A549 (cell line): ENCODE measurements around the gene ZNF319.

Experiments
- RCOR1 ChIP-seq: fragments of 150-350 bp; IDR thresholded peaks from 2 replicates; pipeline ENCODE4 v1.6.1; 2014; ENCODE audit warnings: antibody characterized with exemption, low read length, low read depth
- TF ChIP-seq, protein P1 (sequence below): fragments of >200 bp; sonication (Bioruptor Twin); formaldehyde crosslinking; IDR thresholded peaks from 3 replicates; pipeline ENCODE4 v1.5.1; 2016

DNA sequence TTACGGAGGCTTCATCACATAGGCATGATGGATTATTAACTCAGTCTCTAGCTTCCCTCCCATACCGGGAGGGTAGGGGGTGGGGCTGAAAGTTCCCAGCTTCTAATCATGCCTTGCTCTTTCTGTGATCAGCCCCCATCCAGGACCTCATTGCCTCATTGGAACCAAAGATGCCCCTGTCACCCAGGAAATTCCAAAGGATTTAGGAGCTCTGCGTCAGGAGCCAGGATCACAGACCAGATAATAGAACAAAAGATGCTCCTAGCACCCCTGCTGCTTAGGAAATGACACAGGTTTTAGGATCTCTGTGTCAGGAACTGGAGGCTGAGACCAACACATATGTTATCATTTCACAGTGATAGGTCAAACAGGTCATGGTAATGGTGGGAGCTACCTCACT, 10.4 kb upstream of the ZNF319 start:
- TF ChIP-seq, protein P1, sequence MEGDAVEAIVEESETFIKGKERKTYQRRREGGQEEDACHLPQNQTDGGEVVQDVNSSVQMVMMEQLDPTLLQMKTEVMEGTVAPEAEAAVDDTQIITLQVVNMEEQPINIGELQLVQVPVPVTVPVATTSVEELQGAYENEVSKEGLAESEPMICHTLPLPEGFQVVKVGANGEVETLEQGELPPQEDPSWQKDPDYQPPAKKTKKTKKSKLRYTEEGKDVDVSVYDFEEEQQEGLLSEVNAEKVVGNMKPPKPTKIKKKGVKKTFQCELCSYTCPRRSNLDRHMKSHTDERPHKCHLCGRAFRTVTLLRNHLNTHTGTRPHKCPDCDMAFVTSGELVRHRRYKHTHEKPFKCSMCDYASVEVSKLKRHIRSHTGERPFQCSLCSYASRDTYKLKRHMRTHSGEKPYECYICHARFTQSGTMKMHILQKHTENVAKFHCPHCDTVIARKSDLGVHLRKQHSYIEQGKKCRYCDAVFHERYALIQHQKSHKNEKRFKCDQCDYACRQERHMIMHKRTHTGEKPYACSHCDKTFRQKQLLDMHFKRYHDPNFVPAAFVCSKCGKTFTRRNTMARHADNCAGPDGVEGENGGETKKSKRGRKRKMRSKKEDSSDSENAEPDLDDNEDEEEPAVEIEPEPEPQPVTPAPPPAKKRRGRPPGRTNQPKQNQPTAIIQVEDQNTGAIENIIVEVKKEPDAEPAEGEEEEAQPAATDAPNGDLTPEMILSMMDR = no peak
- TF ChIP-seq RCOR1 = no peak
